Left ventricle myocardium inferior (tissue), 1 donor: ENCODE measurements around the gene RIPOR2. TPM values are rescaled to one million over a fixed set of nuclear protein-coding genes. Genes with fewer than 3 reads are reported as not detected.

Source experiments
- DNase-seq: peaks from one replicate; pipeline ENCODE4 v3.0.0-alpha.2; 2020
- H3K27ac ChIP-seq: fragments of 200-600 bp; replicated peaks from 2 replicates; pipeline ENCODE4 v1.8.0; 2021
- H3K27me3 ChIP-seq: fragments of 200-600 bp; 2 replicates; pipeline ENCODE4 v1.8.0; 2021; ENCODE audit warnings: low read depth
- H3K36me3 ChIP-seq: fragments of 200-600 bp; 2 replicates; pipeline ENCODE4 v1.8.0; 2021
- H3K4me1 ChIP-seq: fragments of 200-600 bp; 2 replicates; pipeline ENCODE4 v1.8.0; 2021
- H3K4me3 ChIP-seq: fragments of 200-600 bp; 2 replicates; pipeline ENCODE4 v1.8.0; 2021; ENCODE audit warnings: mild to moderate bottlenecking, moderate library complexity
- H3K9me3 ChIP-seq: fragments of 200-600 bp; replicated peaks from 2 replicates; pipeline ENCODE4 v1.8.0; 2021
- CTCF ChIP-seq: fragments of 200-600 bp; IDR thresholded peaks from 2 replicates; pipeline ENCODE4 v1.8.0; 2021; ENCODE audit warnings: antibody characterized with exemption, mild to moderate bottlenecking, borderline replicate concordance
- intact Hi-C: fragments of 100-400 bp; cut with micrococcal nuclease; formaldehyde crosslinking; loops from one replicate; pipeline ENCODE4 v1.11.0; 2022
- total RNA-seq: library from RNA; stranded (reverse); fragmentation: NEBNext Ultra II Directional; extraction: Animal tissue kit (Norgen Biotek cat#: 25700); gene quantifications from one replicate; pipeline ENCODE4 v1.2.1, GENCODE V29; 2021
- donor health status: DM: no; HTN: yes; CAD: no; lungs with severe emphysema.

RIPOR2 gene
- total RNA-seq, 1 donor from 2014 or later, result 3.1 TPM

GRCh38 chr6:24891004-24891403 is 44.8 kb downstream of the RIPOR2 start:
- intact Hi-C loops, result no loop called here
- Histone ChIP-seq H3K4me1 (no peaks in the 10 kb centered on the region), H3K36me3 (no peaks in the 10 kb centered on the region), H3K27ac (no peak overlapping the region), H3K9me3 (no peaks in the 10 kb centered on the region), H3K4me3 (no peak overlapping the region), H3K27me3 (no peaks in the 10 kb centered on the region)
- TF ChIP-seq CTCF, result no peak
- DNase-seq, result no peak

GRCh38 chr6:24890471-24890870 is 45.3 kb downstream of the RIPOR2 start:
- TF ChIP-seq CTCF, result no peak
- no peaks in the 10 kb centered on the region for H3K4me1 ChIP-seq
- no peaks in the 10 kb centered on the region for H3K27me3 ChIP-seq
- no peak overlapping the region for H3K27ac ChIP-seq
- intact Hi-C loops, result no loop called here
- H3K36me3 ChIP-seq, result no peaks in the 10 kb centered on the region
- no peaks in the 10 kb centered on the region for H3K9me3 ChIP-seq
- no peak for DNase-seq
- H3K4me3 ChIP-seq, result no peak overlapping the region

GRCh38 chr6:24888715-24889370 is 46.9 kb downstream of the RIPOR2 start:
- no peaks in the 10 kb centered on the region for H3K36me3 ChIP-seq
- no peaks in the 10 kb centered on the region for H3K4me1 ChIP-seq
- no peaks in the 10 kb centered on the region for H3K9me3 ChIP-seq
- no peaks in the 10 kb centered on the region for H3K27me3 ChIP-seq
- no peak overlapping the region for H3K4me3 ChIP-seq
- no peak for TF ChIP-seq CTCF
- no peak overlapping the region for H3K27ac ChIP-seq
- no peak for DNase-seq
- intact Hi-C loops, result no loop called here

GRCh38 chr6:24887545-24888140 is 48.1 kb downstream of the RIPOR2 start:
- intact Hi-C loops, result no loop called here
- Histone ChIP-seq H3K27me3 (no peaks in the 10 kb centered on the region), H3K4me3 (no peak overlapping the region), H3K27ac (no peak overlapping the region), H3K9me3 (no peaks in the 10 kb centered on the region), H3K36me3 (no peaks in the 10 kb centered on the region), H3K4me1 (no peaks in the 10 kb centered on the region)
- no peak for DNase-seq
- no peak for TF ChIP-seq CTCF

- intact Hi-C loops, result no loop called here
- DNase-seq, result no peak
- H3K36me3 ChIP-seq, result no peaks in the 10 kb centered on the region
- H3K4me3 ChIP-seq, result no peak overlapping the region
- H3K9me3 ChIP-seq, result no peaks in the 10 kb centered on the region
- no peak for TF ChIP-seq CTCF
- H3K4me1 ChIP-seq, result no peaks in the 10 kb centered on the region
- H3K27ac ChIP-seq, result no peak overlapping the region
- no peaks in the 10 kb centered on the region for H3K27me3 ChIP-seq
Measured at GRCh38 chr6:24883618-24884017, 52.1 kb downstream of the RIPOR2 start.
